ELR (cell line): Measurements from ENCODE around the gene TMEM247.

Experiments
- DNase-seq: peaks from one replicate; pipeline ENCODE4 v3.0.0-alpha.2; 2015; ENCODE audit warnings: low read depth

Gene TMEM247

DNA sequence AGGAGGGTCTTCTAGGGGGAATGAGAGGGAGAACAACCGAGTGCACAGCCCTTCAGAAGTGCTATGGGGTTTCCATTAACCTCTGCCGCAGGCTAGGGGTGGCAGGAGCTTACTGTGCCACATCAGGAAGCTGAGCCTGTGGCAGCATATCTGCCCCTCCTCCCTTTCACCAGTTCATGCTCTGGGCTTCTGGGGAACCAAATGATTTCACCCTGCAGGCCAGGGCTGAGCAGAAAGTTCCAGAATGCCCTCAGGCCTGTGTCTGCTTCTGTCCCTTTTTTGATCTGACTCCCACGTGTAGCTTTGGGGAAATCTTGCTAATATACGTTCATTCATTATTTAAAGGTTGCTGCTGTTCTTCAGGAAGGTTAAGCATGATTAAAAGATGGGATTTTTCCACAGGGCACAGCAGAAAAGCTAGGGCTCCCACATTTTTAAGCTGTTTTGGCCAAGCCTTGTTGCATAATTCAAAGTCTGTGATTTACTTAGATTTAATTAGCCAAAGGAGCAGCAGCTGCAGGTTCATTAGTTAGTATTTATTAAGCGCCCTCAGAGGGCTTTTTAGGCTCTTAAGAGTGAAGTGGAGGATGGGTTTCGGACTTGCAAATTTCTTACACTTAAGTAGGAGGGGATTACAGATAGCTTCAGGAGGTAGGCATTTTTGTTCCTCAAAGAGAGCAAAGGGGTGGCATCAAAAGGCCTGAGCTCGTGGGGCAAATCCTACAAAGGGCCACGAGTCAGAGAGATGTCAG is 10.2 kb downstream of the TMEM247 start:
- DNase-seq = no peak

- DNase-seq = no peak
Measured at GRCh38 chr2:46490521-46491141, 11.3 kb downstream of the TMEM247 start.

DNA sequence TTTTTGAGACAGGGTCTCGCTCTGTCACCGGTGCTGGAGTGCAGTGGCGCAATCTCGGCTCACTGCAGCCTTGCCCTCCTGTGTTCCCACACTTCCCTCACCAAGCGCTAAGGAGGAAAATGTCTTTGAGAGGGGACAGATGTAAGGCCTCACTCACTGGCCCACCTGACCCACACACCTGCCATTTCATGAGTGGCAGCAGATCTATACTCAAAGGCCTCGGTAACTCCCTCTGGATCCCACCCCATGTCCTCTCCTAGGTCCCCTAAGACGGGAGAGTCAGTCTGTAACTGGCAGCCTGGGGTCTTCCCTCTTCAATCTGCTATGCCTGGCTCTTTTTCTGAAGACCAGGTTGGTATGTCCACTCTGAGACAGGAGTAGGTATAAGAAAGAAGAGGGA is 12.9 kb downstream of the TMEM247 start:
- no peak for DNase-seq

DNA sequence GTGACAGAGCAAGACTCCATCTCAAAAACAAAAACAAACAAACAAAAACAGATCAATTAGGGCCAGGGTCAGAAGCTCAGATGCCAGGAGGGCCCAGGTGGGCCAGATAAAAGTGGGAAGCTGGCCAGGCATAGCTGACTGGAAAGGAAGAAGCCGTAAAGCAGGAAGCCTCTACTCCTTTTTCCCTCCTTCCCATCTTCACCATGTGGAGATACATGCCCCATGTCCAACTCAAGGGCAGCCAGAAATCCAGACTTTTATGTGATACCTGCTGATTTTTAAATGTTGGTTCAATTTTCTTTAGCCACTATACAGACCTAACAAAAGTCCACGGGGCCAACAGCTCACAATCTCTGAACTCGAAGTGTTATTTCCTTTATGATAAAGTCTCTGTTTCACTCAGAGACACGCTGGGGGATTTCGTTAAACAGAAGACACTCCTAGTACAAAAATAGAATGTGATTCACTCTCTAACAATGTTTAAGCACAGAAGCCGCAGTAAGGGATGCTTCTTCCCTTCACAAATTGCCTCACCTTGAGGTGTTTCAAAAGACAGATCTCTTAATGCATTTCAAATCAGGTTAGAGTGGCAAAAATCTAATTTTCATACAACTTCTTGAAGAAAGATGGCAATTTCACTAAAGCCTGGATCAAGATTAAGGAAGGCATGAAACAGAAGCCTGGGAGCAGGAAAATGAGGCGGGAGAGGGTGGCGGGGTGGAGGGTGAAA is 14.0 kb downstream of the TMEM247 start:
- DNase-seq = peak; percentile 79

DNA sequence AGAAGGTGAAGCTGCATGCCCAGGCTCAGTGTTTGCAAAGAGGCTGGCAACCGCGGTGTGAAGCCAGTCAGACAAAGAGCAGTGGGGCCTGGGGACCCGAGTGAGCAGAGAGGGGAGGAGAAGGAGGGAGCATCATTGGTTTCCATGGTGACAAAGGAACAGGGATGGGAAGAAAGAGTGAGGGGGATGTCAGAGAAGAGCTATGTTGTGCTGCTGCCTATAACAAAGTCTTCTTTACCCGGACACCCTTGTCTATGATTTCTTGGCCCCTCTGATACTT is 14.5 kb downstream of the TMEM247 start:
- no peak for DNase-seq

GRCh38 chr2:46494596-46494995 is 15.2 kb downstream of the TMEM247 start:
- DNase-seq = no peak

- peak; percentile 60 for DNase-seq
Measured at GRCh38 chr2:46495231-46496030, 16.1 kb downstream of the TMEM247 start.

GRCh38 chr2:46497766-46498165 is 18.4 kb downstream of the TMEM247 start:
- no peak for DNase-seq

DNA sequence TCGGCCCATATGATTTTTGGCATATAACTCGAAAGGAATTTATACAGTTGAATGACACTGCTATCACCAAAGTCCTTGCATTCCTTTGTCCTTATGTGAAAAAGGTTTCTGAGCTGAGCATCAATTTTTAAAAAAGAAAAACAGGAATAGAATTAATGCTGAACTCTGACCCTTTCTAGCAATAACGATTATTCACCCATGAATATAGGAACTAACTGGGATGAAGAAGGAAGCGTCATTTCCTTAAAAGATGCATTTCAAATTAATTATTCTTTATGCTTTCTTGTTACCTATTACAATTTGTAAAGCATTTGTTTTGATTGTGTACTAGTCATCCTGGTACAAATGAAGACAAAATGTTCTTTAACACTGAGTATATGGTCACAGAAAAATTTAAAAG is 19.3 kb downstream of the TMEM247 start:
- no peak for DNase-seq

DNA sequence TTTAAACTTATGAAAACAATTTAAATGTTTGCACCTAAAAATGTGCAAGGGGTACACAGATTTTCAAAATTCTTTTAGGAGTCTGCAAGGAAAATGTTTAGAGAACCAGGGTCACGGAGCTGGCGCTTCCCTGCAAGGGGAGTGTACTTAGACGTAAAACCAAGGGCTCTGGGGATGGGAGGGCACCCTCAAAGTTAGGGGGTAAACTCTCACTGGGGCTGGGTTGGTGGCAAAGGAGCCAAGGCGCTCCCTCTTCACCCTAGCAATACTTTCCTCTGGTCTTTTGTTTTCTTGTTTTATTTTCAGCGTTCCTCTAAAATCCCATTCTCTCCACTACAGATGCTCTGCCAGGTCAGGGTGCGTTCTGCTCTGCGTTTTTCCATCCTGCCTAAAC is 20.0 kb downstream of the TMEM247 start:
- no peak for DNase-seq

DNA sequence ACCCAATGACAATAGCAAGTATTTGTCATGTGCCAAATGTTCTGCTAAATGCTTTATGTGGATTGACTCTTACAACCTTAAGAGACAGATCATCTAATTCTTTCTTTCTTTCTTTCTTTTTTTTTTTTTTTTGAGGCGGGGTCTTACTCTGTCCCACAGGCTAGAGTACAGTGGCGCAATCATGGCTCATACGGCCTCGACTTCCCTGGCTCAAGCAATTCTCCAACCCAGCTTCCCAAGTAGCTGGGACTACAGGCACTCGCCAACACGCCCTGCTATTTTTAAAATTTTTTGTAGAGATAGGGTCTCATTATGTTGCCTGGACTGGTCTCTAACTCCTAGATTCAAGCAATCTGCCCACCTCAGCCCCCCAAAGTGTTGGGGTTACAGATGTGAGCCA is 21.4 kb downstream of the TMEM247 start:
- no peak for DNase-seq

DNA sequence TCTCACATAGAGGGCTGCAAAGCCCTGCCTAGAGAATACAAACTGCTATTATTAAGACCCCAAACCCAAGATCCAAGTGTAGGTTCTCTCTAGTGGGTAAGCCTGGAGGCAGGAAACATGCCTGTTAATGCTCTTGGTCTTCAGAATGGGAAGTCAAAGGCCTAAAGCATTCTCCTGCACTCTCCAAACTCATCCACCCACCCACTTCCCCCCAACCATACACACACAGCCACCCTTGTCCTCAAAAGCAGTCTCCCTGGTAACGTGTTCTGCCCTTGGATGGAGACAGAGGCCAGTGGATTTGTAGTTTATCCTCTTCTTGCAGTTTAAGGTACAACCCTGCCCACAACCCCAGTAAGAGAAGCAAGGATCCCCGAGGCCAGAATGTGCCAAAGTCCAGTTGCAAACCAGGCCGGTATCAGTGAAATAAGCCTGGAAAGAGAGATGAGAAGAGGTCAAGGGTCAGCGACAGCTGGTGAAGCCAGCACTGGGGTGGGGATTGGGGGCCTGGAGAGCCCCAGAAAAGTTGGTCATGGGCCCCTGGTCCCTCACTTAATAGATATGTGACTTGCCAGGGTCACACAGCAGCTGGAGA is 23.0 kb downstream of the TMEM247 start:
- DNase-seq = no peak

- DNase-seq = no peak
Measured at GRCh38 chr2:46503686-46504085, 24.3 kb downstream of the TMEM247 start.

DNA sequence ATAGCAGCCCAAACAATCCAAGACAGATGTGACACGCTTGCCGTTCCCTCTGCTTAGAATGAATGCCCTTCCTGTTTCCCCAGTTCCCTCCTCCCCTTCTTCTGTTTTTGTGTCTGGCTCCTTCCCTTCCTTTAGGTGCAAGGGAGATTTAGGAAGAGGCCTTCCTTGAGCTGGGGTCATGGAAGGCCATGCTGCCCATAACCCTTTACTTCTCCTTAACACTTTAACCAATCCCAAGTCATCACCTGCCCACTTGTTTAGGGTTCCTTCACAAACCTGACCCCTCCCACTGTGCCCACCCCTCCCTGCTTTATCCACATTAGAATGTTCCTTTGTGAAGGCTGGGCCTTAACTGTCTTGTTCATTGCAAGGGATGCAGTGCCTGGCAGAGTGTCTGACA is 24.9 kb downstream of the TMEM247 start:
- DNase-seq = no peak

- no peak for DNase-seq
Measured at GRCh38 chr2:46504685-46505471, 25.5 kb downstream of the TMEM247 start.

- DNase-seq = no peak
Measured at GRCh38 chr2:46505472-46505783, 26.1 kb downstream of the TMEM247 start.

DNA sequence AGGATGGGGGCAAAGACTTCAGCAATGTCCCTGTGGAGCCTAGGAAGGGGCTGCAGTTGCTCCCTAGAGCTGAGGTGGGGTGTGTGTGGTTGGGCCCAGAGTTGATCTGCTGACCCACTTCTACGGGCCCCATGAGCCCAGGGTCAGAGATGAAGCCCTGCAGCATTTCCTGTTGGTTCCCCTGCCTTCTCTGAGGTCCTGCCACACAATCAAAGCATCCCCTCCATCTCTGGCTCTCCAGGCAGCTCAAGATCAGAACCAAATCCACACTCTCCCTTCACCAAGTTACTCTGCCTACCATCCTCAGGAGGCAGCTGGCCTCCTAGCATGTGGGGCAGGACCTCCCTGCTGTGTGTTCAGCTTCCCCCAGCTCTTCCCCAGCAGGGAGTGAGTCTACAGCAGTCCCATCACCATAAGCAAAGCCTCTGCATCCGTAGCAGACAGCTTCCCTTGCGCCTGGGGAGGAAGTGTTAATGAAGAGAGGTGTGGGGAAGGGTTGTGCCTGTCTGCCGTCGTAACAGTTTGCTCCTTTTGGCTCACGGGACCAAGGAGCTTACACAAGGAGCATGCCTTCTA is 26.9 kb downstream of the TMEM247 start:
- DNase-seq = no peak

DNA sequence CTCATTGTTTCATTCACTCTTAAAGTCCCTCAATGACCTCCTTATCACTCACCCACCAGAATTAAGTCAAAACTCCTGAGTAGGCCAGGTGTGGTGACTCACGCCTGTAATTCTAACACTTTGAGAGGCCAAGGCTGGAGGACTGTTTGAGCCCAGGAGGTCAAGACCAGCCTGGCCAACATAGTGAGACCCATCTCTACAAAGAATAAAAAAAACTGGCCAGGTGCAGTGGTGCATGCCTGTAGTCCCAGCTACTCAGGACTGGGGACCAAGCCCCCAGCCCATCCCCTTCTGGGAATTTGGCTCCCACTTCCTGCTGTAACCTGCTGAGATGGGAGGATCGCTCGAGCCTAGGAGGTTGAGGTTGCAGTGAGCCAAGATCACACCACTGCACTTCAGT is 28.9 kb downstream of the TMEM247 start:
- DNase-seq = no peak

DNA sequence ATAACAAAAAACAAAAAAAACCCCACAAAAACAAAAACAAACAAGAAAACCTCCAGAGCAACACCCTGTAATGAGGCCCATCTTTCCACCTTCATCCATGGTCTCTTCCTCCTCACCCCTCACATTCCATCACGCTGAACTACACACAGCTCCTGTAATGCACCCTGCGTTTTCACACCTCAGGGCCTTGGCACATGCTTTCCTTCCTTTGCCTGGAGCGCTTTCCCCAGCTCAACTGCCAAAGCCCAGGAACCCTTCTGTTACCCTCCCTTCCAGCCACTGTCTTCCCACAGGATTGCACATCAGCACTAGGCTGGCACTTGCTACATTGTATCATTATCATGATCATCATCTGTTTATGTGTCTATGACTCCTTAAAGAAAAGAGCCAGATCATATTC is 29.4 kb downstream of the TMEM247 start:
- DNase-seq = no peak

DNA sequence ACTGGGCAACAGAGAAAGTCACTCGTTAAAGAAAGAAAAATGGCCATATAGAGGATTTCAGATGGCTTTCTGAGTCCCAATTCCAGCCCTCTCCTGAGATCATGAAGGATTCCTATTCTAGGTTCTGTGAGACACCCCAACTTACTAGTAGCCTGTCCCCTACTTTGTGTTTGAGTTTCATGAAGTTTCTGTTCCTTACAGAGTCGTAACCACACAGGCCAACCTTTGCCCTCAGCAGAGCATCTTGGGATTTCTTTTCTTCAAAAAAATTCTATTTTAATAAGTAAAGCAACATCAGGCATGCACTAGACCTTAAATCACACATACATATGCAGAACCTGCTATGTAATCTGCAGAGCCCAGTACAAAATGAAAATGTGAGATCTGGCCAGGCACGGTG is 30.4 kb downstream of the TMEM247 start:
- no peak for DNase-seq

GRCh38 chr2:46510598-46511177 is 31.3 kb downstream of the TMEM247 start:
- no peak for DNase-seq
